Stimulated activated CD8-positive, alpha-beta memory T cell treated with anti-CD3 and anti-CD28 coated beads, Interleukin-2, amount 100 ng/mL, for 1 hour (primary cell): ENCODE measurements around the gene ZNF316.

Experiments
- DNase-seq, 2 donors: peaks; one replicate each; pipeline ENCODE4 v3.0.0-alpha.2; 2020; ENCODE audit warnings: low read depth in 2 of 2

Gene ZNF316

GRCh38 chr7:6636741-6637543 lies at the start of gene ZNF316:
Gene ZNF316, plus strand, starts transcription at chr7:6637318. Its CDS starts 5,092 bp downstream, at chr7:6642410.
- DNase-seq: peak; percentile 39 to 41

GRCh38 chr7:6588566-6588965 lies 48.6 kb upstream of the ZNF316 start:
- no peak for DNase-seq

- no peak for DNase-seq
Measured at GRCh38 chr7:6589151-6589828, 47.8 kb upstream of the ZNF316 start.

- peak; percentile 66 to 72 for DNase-seq
Measured at GRCh38 chr7:6589829-6590644, 47.1 kb upstream of the ZNF316 start, which contains the start of gene INTS15. Gene INTS15, plus strand, starts transcription at chr7:6590021. Its CDS starts 263 bp downstream, at chr7:6590284.

GRCh38 chr7:6590645-6591110 lies 46.4 kb upstream of the ZNF316 start:
- no peak for DNase-seq

- DNase-seq: no peak
Measured at GRCh38 chr7:6600093-6600492, 37.0 kb upstream of the ZNF316 start.

- no peak for DNase-seq
Measured at GRCh38 chr7:6604458-6604857, 32.7 kb upstream of the ZNF316 start.

GRCh38 chr7:6606866-6607583 lies 30.1 kb upstream of the ZNF316 start:
- DNase-seq: no peak

- DNase-seq: no peak
Measured at GRCh38 chr7:6607651-6608051, 29.5 kb upstream of the ZNF316 start.

- no peak for DNase-seq
Measured at GRCh38 chr7:6608081-6608480, 29.0 kb upstream of the ZNF316 start.

- DNase-seq: no peak
Measured at GRCh38 chr7:6608794-6609193, 28.3 kb upstream of the ZNF316 start.

- DNase-seq: no peak
Measured at GRCh38 chr7:6612819-6613218, 24.3 kb upstream of the ZNF316 start.

GRCh38 chr7:6613706-6614105 lies 23.4 kb upstream of the ZNF316 start:
- no peak for DNase-seq

GRCh38 chr7:6614953-6615722 lies 22.0 kb upstream of the ZNF316 start, which contains the start of gene ZNF853:
Gene ZNF853, plus strand, starts transcription at chr7:6615610. Its CDS starts 565 bp downstream, at chr7:6616175.
- DNase-seq: no peak

- DNase-seq: no peak
Measured at GRCh38 chr7:6615723-6616555, 21.2 kb upstream of the ZNF316 start.

GRCh38 chr7:6616854-6617643 lies 20.1 kb upstream of the ZNF316 start:
- DNase-seq: no peak

GRCh38 chr7:6618621-6619020 lies 18.5 kb upstream of the ZNF316 start:
- no peak for DNase-seq

- DNase-seq: no peak
Measured at GRCh38 chr7:6619961-6620360, 17.2 kb upstream of the ZNF316 start.
